ENCODE measurements around the gene HSPA1L. TPM values are rescaled to one million over a fixed set of nuclear protein-coding genes. Genes with fewer than 3 reads are reported as not detected.

HSPA1L gene
- total and polyA plus RNA-seq, 10 of the 15 experiments (the other 5 are each of a cell fraction or from before 2014, with no cell fraction given) = 0.69 to 2.5 (median 1.5) TPM

GRCh38 chr6:31837369-31838113, 22.5 kb upstream of the HSPA1L start (continued):
- no peak for TF ChIP-seq CEBPZ (IDR thresholded peaks at IDR 0.05; ENCODE audit: low read depth, low read length)
- no peak for TF ChIP-seq STAT3 (IDR thresholded peaks at IDR 0.05; ENCODE audit: low read depth, low read length)
- TF ChIP-seq, protein P1, sequence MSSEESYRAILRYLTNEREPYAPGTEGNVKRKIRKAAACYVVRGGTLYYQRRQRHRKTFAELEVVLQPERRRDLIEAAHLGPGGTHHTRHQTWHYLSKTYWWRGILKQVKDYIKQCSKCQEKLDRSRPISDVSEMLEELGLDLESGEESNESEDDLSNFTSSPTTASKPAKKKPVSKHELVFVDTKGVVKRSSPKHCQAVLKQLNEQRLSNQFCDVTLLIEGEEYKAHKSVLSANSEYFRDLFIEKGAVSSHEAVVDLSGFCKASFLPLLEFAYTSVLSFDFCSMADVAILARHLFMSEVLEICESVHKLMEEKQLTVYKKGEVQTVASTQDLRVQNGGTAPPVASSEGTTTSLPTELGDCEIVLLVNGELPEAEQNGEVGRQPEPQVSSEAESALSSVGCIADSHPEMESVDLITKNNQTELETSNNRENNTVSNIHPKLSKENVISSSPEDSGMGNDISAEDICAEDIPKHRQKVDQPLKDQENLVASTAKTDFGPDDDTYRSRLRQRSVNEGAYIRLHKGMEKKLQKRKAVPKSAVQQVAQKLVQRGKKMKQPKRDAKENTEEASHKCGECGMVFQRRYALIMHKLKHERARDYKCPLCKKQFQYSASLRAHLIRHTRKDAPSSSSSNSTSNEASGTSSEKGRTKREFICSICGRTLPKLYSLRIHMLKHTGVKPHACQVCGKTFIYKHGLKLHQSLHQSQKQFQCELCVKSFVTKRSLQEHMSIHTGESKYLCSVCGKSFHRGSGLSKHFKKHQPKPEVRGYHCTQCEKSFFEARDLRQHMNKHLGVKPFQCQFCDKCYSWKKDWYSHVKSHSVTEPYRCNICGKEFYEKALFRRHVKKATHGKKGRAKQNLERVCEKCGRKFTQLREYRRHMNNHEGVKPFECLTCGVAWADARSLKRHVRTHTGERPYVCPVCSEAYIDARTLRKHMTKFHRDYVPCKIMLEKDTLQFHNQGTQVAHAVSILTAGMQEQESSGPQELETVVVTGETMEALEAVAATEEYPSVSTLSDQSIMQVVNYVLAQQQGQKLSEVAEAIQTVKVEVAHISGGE (CRISPR knock-in tag; IDR thresholded peaks at IDR 0.05) = no peak
- TF ChIP-seq PML (IDR thresholded peaks at IDR 0.05; ENCODE audit: low read length) = no peak
- 0 out of 2 replicates have a peak, but pooled peaks have one; percentile 5 for TF ChIP-seq FOXM1 (IDR thresholded peaks at IDR 0.05; ENCODE audit: low read depth, low read length)

All from GM12878 (cell line).